Muscle of back (tissue), 13 donors: Measurements from ENCODE around the gene ZNF420. TPM values are rescaled to one million over a fixed set of nuclear protein-coding genes. Genes with fewer than 3 reads are reported as not detected.
"Not testable (repeated sequence)": the region's sequence is repeated elsewhere in the genome, so short reads cannot be mapped to it uniquely, and the experiment has no call there.

ENCODE experiments used
- DNase-seq, 3 donors: peaks; one replicate each; pipeline versions ENCODE4 v3.0.0 to v3.0.0-alpha.2; 2013
- long read RNA-seq, 9 donors: transcript quantifications; one replicate each; lab custom pipeline, GENCODE V29; 2026
- polyA plus RNA-seq, 10 donors: library from polyadenylated mRNA; unstranded; fragments of 120-200 nt; gene quantifications; one replicate each; pipeline ENCODE4 v1.2.1, GENCODE V29; 2013; ENCODE audit not compliant: insufficient read length in 10 of 10

The ZNF420 gene
- 10 to 100 TPM; 10.9 to 15.2 (median 12.6) TPM for polyA plus RNA-seq
- long read RNA-seq, donor 1, partial matches to known transcripts: 0 of 3 reads
- long read RNA-seq, donor 1, other reads (novel, unspliced or antisense): 0 of 3 reads
- long read RNA-seq, donor 2, partial matches to known transcripts: 0 of 1 reads
- long read RNA-seq, donor 2, other reads (novel, unspliced or antisense): 0 of 1 reads
- long read RNA-seq, donor 3: 0 reads
- long read RNA-seq, donor 4: 0 reads
- long read RNA-seq, donor 5, partial matches to known transcripts: 0 of 2 reads
- long read RNA-seq, donor 5, other reads (novel, unspliced or antisense): 0 of 2 reads
- long read RNA-seq, donor 6, partial matches to known transcripts: 0 of 2 reads
- long read RNA-seq, donor 6, other reads (novel, unspliced or antisense): 0 of 2 reads
- long read RNA-seq, donor 7, partial matches to known transcripts: 0 of 1 reads
- long read RNA-seq, donor 7, other reads (novel, unspliced or antisense): 0 of 1 reads
- long read RNA-seq, donor 8, partial matches to known transcripts: 0 of 7 reads
- long read RNA-seq, donor 8, other reads (novel, unspliced or antisense): 7 of 7 reads
- long read RNA-seq, donor 9, partial matches to known transcripts: 0 of 1 reads
- long read RNA-seq, donor 9, other reads (novel, unspliced or antisense): 0 of 1 reads

- DNase-seq: peak; percentile 96 to 98 (median 97)
Measured at GRCh38 chr19:37077934-37078716, at the start of gene ZNF420. ZNF420 (plus strand) TSS chr19:37078433; CDS start chr19:37089119, 10,686 bp downstream.

DNA sequence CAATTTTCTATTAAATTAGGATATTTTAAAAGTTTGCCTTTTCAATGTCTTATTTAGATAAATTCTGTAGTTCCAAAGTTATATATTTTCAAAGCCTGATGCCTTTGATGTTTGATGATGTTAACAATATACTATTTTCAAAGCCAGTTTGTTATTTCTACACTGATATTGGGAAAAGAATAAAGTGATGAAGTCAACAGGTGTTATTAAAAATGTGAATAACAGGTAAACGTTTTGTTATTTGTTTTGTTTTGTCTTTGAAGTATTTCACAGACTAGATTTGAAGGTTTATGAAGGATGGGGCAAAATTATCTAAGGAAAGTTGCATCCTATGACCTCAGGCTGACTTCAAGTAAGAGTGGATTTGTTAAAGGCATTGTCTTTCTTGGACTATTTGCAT is 33.1 kb upstream of the ZNF420 start:
- no peak for DNase-seq

- no peak for DNase-seq
Measured at GRCh38 chr19:37055330-37055729, 22.9 kb upstream of the ZNF420 start.

GRCh38 chr19:37056776-37057175 is 21.5 kb upstream of the ZNF420 start:
- no peak for DNase-seq

DNA sequence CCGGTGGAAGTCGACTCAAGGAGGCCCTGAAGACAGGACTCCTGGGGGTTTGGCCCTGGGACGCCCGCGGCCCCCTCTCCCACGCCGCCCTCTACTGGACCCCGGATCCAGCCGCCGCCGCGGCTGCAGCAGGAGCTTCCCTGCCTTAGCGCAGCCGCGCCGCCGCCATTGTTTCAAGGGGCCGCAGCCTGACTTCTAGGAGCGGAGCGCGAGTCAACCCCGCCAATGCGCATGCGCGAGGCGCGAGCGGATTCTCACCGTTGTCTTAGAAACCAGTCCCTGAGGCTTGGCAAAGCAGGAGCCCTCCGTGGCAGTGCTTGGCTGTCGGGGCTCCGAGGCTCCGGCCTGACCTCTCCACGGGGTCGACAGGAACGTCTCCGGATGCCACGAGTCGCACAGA is 19.1 kb upstream of the ZNF420 start:
- no peak for DNase-seq

- not testable (repeated sequence) for DNase-seq
Measured at GRCh38 chr19:37064886-37065285, 13.3 kb upstream of the ZNF420 start.

GRCh38 chr19:37074111-37074510 is 4.1 kb upstream of the ZNF420 start:
- DNase-seq: no peak

DNA sequence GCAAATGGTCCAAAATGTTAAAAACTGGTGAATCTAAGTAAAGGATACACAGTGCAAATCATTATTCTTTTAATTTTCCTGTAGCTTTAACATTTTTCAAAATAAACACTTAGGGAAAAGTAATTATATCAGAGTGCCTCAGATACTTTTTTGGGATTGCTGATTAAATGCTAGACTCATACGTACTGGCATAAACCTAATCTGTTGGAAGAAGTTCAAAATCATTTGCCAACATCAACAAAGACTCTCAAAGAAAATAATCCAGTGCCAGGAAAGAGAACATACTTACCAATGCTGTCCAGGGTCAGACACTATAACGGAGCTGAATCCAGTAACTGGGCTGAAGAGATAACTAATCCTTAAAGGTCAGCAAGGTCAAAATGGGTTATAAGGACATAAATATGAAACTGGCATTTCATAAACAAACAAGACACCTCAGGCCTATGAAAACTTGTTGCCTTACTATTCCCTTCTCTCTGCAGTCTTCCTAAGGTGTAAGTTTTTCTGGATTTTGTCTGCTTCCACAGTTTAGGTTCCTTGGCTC is 3.3 kb upstream of the ZNF420 start:
- DNase-seq: no peak

DNA sequence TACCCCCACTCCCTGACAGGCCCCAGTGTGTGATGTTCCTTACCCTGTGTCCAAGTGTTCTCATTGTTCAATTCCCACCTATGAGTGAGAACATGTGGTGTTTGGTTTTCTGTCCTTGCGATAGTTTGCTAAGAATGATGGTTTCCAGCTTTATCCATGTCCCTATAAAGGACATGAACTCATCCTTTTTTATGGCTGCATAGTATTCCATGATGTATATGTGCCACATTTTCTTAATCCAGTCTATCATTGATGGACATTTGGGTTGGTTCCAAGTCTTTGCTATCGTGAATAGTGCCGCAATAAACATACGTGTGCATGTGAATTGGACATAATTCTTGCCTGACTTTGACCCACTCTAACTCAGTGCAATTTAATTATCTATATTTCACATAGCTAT is 1.7 kb upstream of the ZNF420 start:
- DNase-seq: not testable (repeated sequence)

DNA sequence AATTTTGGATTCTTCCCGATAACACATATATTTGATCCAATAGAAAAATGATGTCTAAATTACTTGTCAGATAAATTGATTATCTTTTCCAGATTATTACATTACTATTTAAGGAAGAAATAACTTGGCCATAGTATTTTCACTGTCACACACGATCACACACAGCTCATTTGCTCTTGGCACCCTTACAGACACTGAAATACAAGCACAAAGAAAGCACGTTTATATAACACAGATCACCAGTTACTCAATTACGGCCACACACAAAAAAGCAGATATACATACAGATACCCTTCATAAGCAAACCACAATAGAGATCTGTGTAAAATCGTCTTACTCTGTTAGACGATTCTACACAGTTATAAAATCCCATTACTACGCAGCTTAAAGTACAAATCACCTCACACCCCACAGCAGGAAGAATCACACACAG is 716 bp upstream of the ZNF420 start:
- no peak for DNase-seq

DNA sequence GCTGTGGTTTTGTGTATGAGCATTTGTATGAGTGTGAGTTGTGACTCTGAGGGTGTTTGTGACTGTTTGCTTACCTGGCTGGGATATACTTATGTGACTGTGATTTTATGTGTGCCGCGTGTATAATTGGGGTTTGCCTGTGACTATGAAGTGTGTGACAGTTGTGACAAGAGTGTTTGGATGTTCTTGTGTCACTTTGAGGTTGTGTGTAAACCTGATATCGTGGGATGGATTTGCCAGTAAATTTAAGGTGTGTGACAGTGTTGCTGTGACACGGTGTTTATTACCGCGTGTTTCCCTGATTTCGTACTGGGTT is 442 bp downstream of the ZNF420 start:
- no peak for DNase-seq

DNA sequence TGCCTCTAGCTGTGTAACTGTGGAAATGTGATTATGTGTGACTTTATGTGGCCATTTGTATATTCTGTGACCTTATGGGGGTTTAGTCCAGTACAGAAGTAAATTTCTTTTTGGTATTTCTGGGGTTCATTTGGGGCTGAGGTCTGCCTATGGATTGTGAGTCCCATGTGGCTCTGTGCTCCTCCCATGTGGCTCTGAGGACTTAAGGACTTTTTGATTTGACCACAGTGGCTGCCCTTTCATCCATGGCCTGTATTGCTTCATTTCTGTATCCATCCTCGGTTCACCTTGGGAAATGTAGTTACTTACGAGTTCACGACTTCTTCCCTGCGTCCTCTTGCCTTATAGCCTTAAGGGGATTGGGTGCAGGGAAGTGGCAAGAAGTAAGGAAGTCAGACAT is 1.0 kb downstream of the ZNF420 start:
- peak in 1 of 3 donors; percentile 9 for DNase-seq

- no peak for DNase-seq
Measured at GRCh38 chr19:37082307-37082706, 4.1 kb downstream of the ZNF420 start.

DNA sequence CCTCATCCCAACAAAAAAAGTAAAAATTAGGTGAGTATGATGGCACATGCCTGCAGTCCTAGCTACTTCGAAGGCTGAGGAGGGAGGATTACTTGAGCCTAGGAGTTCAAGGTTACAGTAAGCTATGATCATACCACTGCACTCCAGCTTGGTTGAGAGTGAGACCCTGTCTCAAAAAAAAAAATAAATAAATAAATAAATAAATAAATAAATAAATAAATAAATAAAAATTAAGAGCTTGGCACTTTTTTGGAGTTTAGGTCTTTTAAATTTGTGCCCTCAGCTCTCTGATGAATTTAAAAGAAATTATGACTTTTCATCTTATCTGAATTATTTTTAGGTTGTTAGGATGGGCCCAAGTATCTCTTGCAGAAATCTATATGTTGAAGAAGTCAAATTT is 8.9 kb downstream of the ZNF420 start:
- no peak for DNase-seq

DNA sequence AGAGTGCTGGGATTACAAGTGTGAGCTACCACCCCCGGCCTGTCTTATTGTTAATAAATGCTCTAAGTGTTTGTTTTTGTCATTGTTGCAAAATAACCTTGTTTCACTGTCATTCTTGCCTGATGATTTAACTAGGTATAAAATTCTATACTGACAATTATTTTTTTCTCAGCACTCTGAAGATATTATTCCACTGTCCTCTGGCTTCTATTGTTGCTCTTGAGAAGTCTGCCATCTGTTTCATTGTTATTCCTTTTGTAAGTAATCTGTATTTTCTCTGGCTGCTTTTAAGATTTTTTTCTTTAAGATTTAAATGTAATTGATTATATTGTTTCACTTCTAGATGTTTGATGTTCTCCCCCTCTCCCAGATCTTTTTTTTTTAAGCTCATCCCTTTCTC is 17.6 kb downstream of the ZNF420 start:
- no peak for DNase-seq

GRCh38 chr19:37098570-37098969 is 20.3 kb downstream of the ZNF420 start:
- DNase-seq: no peak

GRCh38 chr19:37104135-37104534 is 25.9 kb downstream of the ZNF420 start:
- DNase-seq: not testable (repeated sequence)

GRCh38 chr19:37111753-37112152 is 33.5 kb downstream of the ZNF420 start:
- not testable (repeated sequence) for DNase-seq

DNA sequence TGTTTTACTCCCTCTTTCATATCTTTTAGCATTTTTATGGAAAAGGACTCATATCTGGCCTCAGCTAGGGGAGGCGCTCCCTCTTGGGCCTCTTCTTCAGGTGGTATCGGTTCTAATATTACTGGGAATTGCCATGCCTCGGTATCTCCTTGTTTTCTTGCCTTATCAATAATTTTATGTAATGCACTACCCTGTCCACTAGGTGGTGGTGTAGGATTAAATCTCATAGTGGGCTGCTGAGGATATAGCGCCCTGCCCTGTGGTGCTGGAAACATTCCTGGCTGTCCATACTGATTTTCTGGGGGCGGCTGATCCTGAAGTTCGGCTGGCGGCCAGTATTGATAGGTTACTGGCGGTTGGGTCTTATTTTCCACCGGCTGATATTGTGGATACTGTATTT is 35.8 kb downstream of the ZNF420 start:
- no peak for DNase-seq

DNA sequence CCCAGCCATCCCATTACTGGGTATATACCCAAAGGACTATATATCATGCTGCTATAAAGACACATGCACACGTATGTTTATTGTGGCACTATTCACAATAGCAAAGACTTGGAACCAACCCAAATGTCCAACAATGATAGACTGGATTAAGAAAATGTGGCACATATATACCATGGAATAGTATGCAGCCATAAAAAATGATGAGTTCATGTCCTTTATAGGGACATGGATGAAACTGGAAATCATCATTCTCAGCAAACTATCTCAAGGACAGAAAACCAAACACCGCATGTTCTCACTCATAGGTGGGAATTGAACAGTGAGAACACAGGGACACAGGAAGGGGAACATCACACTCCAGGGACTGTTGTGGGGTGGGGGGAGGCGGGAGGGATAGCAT is 43.9 kb downstream of the ZNF420 start:
- not testable (repeated sequence) for DNase-seq

- DNase-seq: no peak
Measured at GRCh38 chr19:37127999-37128820, 50.0 kb downstream of the ZNF420 start.
